DMS53 (cell line): Measurements from ENCODE around the gene POGK.
A peak's percentile ranks its signal among the peaks of the same experiment; 100 is the strongest.

Experiments
- DNase-seq: peaks from one replicate; lab custom pipeline; 2025; lab: John Stamatoyannopoulos, UW

Gene POGK

DNA sequence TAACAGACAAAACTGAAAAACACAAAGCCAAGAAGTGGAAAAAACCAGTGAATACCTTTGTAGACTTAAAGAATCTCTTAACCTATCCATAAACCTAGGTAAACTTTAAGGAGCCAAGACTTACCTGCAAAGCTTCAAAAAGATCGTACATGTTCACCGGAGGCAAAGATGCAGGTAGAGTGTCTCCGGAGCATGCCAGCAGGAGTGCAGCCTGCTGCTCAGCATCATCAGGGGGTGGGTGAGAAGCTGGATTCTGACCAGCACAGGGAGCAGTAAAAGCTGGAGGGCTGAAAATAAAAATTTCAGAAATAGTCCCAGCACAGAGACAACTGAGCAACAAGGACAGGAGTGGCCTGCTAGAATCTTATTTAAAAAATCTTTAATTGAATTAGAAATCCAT, 18.7 kb downstream of the POGK start:
- DNase-seq = no peak

DNA sequence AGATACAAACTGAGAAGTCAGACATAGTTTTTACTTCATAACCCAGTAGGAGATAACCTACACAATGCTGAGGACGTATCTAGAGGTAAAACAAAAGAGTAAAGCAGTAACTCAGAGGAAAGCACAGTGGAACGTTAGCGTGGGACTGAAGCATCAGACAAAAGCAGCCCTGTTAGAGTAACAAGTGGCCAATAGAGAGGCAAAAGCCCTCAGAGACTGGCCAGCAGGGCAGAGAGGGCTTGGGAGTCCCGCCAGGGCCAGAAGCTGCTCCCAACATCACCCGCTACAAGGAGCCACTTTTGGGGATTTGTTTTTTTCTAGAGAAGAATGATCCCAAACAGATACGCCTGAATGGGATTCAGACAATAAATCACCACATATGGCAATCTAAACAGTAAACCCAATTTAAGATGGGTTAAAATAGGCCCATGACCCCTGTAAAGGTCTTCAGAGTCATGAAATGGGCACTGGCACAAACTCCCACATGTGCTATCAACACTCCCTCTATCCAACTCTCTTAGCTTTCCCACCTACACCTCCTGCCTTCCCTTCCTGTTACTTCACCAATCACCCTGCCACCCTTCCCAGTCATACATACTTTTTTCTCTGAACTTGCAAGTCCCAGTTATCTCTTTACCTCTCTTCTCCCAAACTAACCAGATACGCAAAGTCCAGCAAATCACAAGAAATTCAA, 19.6 kb downstream of the POGK start:
- DNase-seq = no peak

DNA sequence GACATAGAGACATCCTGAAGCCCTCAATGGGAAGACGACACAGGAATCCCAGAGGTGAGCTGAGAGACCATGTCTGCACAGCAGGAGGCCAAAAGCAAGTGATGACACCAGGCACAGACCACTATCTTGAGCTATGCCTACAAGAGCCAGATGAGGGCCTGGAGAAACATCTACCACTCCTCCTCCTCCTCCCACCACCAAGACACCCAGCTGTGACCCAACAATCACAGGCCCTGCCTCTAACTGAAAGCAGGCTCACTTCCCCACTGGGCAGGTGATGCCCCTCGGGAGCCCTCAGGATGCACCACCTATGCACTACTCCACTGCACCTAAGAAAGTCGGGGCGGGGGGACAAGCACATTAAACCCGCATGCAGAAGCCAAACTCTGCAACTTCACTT, 20.3 kb downstream of the POGK start:
- no peak for DNase-seq

- no peak for DNase-seq
Observed at GRCh38 chr1:166865926-166866325, 26.7 kb downstream of the POGK start.

- no peak for DNase-seq
Observed at GRCh38 chr1:166868639-166869038, 29.4 kb downstream of the POGK start.

- no peak for DNase-seq
Observed at GRCh38 chr1:166869318-166870099, 30.2 kb downstream of the POGK start.

DNA sequence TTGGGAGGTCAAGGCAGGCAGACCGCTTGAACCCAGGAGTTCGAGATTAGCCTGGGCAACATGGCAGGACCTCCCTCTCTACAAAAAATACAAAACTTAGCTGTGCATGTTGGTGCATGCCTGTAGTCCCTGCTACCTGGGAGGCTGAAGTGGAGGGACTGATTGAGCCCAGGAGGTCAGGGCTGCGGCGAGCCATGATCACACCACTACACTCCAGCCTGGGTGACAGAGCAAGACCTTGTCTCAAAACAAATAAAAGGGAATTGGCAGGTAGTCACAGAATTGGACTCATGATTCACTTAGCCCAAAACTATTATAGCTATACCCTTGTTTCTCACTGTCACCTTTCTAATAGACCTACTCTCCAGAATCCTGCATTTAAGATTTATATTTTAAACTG, 31.3 kb downstream of the POGK start:
- no peak for DNase-seq

DNA sequence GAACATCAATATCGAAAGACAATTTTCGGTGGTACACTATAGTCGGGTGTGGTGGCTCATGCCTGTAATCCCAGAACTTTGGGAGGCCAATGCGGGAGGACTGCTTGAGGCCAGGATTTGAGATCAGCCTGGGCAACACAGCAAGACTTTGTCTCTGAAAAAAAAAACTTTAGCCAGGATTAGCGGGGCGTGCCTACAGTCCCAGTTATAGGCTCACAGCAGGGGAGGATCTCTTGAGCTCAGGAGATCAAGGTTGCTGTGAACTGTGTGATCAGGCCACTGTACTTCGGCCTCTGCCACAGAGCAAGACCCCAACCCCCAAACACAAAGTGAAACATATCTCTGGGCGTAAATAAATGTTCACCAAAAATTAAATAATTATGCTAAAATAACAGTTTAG, 35.2 kb downstream of the POGK start:
- DNase-seq = no peak

GRCh38 chr1:166875302-166875733, 36.0 kb downstream of the POGK start:
- DNase-seq = no peak

DNA sequence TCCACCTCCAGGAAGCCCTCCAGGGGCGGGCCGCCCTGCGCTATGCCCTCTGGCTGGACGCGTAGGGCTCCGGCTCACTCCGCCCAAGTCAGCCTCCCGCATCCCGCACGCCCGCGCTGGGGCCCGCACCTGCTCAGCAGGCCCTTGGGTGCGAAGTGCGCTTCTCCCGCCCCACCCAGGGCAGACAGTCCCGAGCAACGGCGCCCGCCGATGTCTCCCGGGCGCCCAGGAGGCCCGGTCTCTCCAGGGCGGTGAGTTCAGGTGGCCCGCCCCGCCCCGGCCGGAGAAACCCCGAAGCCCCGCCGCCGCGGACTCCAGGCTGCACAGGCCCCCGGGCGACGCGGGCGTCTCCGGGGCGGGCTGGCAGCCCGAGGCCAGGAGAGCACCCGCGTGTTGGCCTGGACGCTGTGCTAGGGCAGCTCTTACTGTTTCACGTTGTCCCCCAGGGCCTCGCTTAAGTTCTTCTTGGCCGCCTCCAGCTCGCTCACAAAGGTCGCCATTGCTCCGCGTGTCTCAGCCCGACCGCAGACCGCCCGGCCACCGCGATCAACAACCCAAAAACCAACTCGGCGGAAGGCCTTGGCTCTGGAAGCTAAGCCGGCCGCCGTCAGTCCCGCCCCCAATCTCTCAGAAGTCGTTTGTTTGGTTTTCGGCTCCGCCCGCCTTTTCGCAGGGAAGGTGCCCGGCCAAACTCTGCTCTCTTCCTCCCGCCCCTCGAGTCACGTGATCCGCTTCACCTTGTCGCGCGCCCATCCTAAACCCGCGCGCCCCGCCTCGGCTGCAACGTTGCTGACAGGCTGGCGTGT, 36.7 kb downstream of the POGK start, which contains the start of gene TADA1:
TSS of gene TADA1 (minus strand) at position 531 of the 806 bp plus-strand sequence. CDS start at position 500, 31 bp downstream.
- peak; percentile 99 for DNase-seq

- DNase-seq = no peak
Observed at GRCh38 chr1:166876540-166876838, 37.2 kb downstream of the POGK start.

GRCh38 chr1:166878173-166878917, 39.1 kb downstream of the POGK start:
- peak; percentile 24 for DNase-seq

DNA sequence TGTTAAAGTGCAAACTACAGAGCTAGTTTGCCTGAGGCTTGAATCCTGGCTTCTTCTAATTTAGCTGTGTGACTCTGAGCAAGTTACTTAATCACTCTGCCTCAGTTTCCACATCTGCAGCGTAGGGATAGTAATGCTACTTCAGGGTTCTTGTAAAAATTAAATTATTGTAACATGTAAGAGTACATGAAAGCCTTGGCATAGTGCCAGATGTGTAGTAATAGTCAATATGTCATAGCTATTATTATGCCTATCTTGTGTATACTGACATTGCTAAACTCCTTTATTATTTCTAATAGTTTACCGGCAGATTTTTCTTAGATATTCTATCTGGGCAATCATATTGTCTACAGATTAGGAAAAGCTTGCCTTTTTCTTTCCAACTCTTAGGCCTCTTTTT, 43.6 kb downstream of the POGK start:
- DNase-seq = no peak

DNA sequence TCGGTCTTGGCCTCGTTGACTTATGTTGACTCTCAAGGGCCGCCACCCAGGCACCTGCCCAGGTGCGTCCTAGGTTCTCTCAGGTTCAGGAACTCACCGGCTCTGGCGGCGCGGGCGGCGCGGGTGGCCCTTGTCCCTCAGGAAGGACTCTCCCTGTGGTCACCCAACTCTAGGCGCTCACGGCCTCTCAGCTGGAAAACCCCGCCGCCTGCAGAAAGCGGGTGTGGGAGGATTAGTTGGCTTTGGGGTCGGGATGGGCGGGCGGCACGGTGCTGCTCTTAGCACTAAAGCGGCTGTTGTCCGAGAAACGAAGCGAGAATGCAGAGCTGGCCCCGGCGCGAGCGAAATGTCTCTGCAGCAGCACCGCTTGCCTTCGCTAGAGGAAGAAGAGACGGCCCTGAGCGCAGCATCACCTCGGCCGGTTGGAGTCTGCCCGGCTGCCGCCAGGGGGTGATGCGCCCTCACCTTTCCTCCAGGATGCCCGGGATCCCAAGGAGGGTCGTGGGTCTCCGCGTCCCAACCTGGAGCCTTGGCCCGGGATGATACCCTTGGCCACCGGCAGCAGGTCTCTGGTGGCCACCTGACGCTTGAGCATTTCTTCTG, 44.9 kb downstream of the POGK start:
- DNase-seq = peak; percentile 87

DNA sequence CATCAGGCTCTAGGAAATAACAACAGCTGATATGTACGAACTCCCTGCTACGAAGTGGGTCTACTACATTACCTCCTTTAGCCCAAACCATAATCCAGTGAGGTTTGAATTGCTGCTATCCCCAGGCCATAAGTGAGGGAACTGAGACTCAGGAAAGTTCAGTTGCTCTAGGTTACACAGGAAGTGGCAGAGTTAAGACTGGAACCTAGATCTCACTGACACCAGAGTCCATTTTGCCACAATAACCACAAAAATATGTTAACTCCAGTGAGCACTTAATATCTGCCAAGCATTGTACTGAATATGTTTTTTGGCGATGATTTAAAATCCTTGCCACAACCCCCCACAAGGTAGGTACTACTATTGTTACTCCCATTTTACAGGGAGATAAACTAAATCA, 45.7 kb downstream of the POGK start:
- no peak for DNase-seq

- DNase-seq = peak; percentile 37
Observed at GRCh38 chr1:166888373-166889111, 49.3 kb downstream of the POGK start.

DNA sequence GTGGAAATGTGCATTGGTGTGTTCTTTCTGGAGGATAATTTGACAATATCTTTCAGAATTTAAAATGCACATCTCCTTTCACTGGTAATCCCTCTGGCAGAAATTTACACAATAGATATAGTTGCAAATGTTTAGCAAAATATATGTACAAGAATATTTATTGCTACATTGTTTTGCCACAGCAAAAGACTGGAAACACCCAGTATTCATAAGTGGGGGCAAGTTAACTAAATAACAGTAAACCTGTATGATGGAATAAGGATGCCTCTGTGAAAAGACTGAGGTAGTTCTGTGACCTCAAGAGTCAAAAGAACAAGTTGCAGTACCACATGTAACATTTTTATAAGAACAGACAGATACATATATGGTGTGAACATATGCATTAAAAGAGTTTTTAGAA, 50.5 kb downstream of the POGK start:
- DNase-seq = no peak

GRCh38 chr1:166895766-166896165, 56.5 kb downstream of the POGK start:
- DNase-seq = no peak

- no peak for DNase-seq
Observed at GRCh38 chr1:166899769-166900168, 60.5 kb downstream of the POGK start.

DNA sequence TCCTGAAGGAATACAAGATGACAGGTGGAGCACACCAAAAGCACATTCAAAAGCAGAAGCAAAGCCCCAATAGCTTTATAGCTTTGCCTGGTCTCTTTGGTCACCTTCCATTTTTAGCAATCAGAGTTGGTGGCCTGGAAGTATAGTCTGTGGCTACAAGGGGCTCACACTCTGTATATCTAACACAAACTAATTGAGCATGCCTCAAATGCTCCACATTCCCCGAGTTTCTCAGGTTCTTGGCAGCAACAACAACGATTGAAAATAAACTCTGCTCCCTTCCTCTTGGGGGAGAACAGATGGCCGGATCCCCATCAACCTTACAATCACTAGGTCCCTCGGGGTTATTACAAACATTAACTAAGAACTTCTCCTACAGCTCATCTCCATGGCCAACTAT, 61.7 kb downstream of the POGK start:
- no peak for DNase-seq

DNA sequence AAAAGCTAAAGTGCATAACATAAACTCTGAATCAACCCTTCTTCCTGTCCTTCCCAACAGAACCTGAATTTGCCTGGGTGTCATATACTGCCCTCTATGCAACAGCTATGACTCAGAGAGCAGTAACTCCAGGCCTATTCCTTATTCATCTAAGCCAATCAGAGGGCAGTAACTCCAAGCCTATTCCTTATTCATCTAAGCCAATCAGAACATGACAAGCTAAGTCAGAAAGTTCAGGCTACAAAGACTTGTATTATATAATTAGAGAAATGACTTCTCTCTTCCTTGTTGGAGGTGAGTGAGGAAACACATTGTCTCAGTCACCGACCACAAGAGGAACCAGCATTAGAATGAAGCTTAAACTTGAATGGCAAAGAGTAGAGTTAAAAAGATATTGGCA, 63.0 kb downstream of the POGK start:
- DNase-seq = no peak
